Measurements from ENCODE around the gene RALGPS2. TPM values are rescaled to one million over a fixed set of nuclear protein-coding genes. Genes with fewer than 3 reads are reported as not detected.

Gene RALGPS2
- total RNA-seq, 1 donor from 2014 or later, result 47.8 TPM

GRCh38 chr1:178733972-178734371 is 8.9 kb downstream of the RALGPS2 start:
- no peak for DNase-seq (ENCODE audit: extremely low spot score, unreplicated experiment)
- H3K36me3 Mint-ChIP-seq, result peaks cover 50% of the 10 kb centered on the region
- peaks cover 10% of the 10 kb centered on the region for H3K9me3 Mint-ChIP-seq
- H3K27me3 Mint-ChIP-seq, result no peaks in the 10 kb centered on the region
- peak; percentile 70 for TF ChIP-seq CTCF (conservative IDR thresholded peaks at IDR 0.05)
- H3K27ac Mint-ChIP-seq, result no peak overlapping the region
- H3K4me3 Mint-ChIP-seq, result no peak overlapping the region
- no peaks in the 10 kb centered on the region for H3K4me1 Mint-ChIP-seq (ENCODE audit: unreplicated experiment)

- Mint-ChIP-seq H3K9me3 (peaks cover 17% of the 10 kb centered on the region), H3K4me3 (no peak overlapping the region), H3K27me3 (no peaks in the 10 kb centered on the region), H3K4me1 (ENCODE audit: unreplicated experiment) (peaks cover 6% of the 10 kb centered on the region), H3K36me3 (peaks cover 64% of the 10 kb centered on the region), H3K27ac (no peak overlapping the region)
- no peak for TF ChIP-seq CTCF (conservative IDR thresholded peaks at IDR 0.05)
- DNase-seq (ENCODE audit: extremely low spot score, unreplicated experiment), result no peak
These were observed 13.7 kb downstream of the RALGPS2 start for GRCh38 chr1:178738780-178739179.

- H3K9me3 Mint-ChIP-seq, result peaks cover 17% of the 10 kb centered on the region
- no peak overlapping the region for H3K27ac Mint-ChIP-seq
- DNase-seq (ENCODE audit: extremely low spot score, unreplicated experiment), result no peak
- H3K36me3 Mint-ChIP-seq, result peaks cover 60% of the 10 kb centered on the region
- H3K4me3 Mint-ChIP-seq, result no peak overlapping the region
- TF ChIP-seq CTCF (conservative IDR thresholded peaks at IDR 0.05), result no peak
- H3K27me3 Mint-ChIP-seq, result no peaks in the 10 kb centered on the region
- H3K4me1 Mint-ChIP-seq (ENCODE audit: unreplicated experiment), result peaks cover 6% of the 10 kb centered on the region
These were observed 14.4 kb downstream of the RALGPS2 start for GRCh38 chr1:178739285-178740045.

GRCh38 chr1:178740491-178740890 is 15.4 kb downstream of the RALGPS2 start:
- peaks cover 53% of the 10 kb centered on the region for H3K36me3 Mint-ChIP-seq
- H3K4me1 Mint-ChIP-seq (ENCODE audit: unreplicated experiment), result peaks cover 6% of the 10 kb centered on the region
- H3K27ac Mint-ChIP-seq, result no peak overlapping the region
- TF ChIP-seq CTCF (conservative IDR thresholded peaks at IDR 0.05), result no peak
- no peak overlapping the region for H3K4me3 Mint-ChIP-seq
- H3K27me3 Mint-ChIP-seq, result no peaks in the 10 kb centered on the region
- peaks cover 17% of the 10 kb centered on the region for H3K9me3 Mint-ChIP-seq
- DNase-seq (ENCODE audit: extremely low spot score, unreplicated experiment), result no peak

- no peak for DNase-seq (ENCODE audit: extremely low spot score, unreplicated experiment)
- Mint-ChIP-seq H3K4me3 (no peak overlapping the region), H3K36me3 (peaks cover 50% of the 10 kb centered on the region), H3K4me1 (ENCODE audit: unreplicated experiment) (peaks cover 6% of the 10 kb centered on the region), H3K27me3 (no peaks in the 10 kb centered on the region), H3K27ac (no peak overlapping the region), H3K9me3 (peaks cover 17% of the 10 kb centered on the region)
- no peak for TF ChIP-seq CTCF (conservative IDR thresholded peaks at IDR 0.05)
These were observed 15.9 kb downstream of the RALGPS2 start for GRCh38 chr1:178740924-178741323.

Measured in type B pancreatic cell (in vitro differentiated cells).